HG03521 (cell line): Measurements from ENCODE around the gene ERCC5.
A peak's percentile ranks its signal among the peaks of the same experiment; 100 is the strongest.

Experiments
- ATAC-seq: cut with Tn5 transposase; IDR thresholded peaks from one replicate; pipeline ENCODE4 v1.9.1; 2021; ENCODE audit warnings: mild to moderate bottlenecking, moderate library complexity; ENCODE audit not compliant: unreplicated experiment

ERCC5 gene

GRCh38 chr13:102845630-102846260, at the start of gene ERCC5:
Gene ERCC5 (plus strand): TSS chr13:102846032. CDS start chr13:102846267, 235 bp downstream.
- ATAC-seq, result peak; percentile 81

- peak; percentile 81 for ATAC-seq
Observed at GRCh38 chr13:102798581-102799425, 47.0 kb upstream of the ERCC5 start, which contains the start of the genes BIVM and POGLUT2. Gene BIVM (plus strand): TSS chr13:102799119. CDS start chr13:102807268, 8,149 bp downstream. Gene POGLUT2 (minus strand): TSS chr13:102798976. CDS start chr13:102798670, 306 bp downstream.

GRCh38 chr13:102799426-102800144, 46.2 kb upstream of the ERCC5 start:
- ATAC-seq, result peak; percentile 2

DNA sequence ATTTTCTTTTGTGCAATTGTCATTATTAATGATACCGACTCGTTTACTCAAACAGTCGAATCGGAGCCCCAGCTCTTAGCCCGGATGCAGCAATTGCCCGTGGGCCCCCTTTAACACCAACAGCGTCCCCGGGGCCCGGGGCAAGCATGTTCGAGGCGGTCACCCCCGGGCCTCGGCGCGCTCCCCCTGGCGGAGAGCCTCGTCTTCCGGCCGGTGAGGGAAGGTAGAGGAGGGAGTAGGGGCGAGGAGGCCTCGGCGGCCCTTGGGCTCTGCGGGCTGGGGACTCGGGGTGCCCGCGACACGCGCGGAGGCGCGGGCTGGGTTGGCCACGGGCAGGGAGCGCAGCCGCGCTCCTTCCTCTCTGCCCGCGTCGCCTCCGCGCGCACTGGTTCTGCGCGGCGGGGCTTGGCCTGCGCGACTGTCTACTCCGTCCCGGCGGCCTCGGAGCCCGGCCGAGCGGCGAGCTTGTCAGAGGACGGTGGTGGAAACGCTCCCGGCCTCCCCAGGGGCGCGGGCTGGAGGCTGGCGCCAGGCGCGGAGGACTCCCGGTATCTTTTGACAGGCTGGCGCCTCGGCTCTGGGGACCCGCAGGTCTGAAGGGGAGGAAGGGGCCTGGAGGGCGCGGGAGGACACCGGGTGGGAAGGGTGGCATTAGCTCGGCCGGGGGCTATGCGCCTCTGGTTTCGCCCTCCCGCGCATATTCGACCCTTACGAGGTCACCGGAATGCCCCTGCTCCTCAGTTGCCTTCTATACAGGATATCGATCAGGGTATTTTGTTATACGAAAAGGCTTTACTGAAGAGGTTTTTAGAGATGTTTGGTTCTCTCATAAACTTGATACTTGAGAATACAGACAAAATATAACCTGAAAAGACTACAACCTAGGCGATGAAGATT, 45.4 kb upstream of the ERCC5 start:
- peak; percentile 72 for ATAC-seq

DNA sequence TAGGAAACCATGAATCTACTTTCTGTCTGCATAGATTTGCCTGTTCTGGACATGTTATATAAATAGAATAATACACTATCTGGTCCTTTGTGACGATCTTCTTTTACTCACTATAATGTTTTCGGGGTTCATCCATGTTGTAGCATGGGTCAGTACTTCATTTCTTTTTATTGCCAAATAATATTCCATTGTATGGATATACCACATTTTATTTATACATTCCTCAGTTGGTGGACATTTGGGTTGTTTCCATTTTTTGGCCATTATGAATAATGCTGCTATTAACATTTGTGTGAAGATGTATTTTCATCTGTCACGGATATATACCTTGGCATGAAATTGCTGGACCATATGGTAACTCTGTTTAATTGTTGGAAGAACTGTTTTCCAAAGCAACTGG, 40.2 kb upstream of the ERCC5 start:
- no peak for ATAC-seq

GRCh38 chr13:102807699-102808098, 38.1 kb upstream of the ERCC5 start:
- ATAC-seq, result no peak

DNA sequence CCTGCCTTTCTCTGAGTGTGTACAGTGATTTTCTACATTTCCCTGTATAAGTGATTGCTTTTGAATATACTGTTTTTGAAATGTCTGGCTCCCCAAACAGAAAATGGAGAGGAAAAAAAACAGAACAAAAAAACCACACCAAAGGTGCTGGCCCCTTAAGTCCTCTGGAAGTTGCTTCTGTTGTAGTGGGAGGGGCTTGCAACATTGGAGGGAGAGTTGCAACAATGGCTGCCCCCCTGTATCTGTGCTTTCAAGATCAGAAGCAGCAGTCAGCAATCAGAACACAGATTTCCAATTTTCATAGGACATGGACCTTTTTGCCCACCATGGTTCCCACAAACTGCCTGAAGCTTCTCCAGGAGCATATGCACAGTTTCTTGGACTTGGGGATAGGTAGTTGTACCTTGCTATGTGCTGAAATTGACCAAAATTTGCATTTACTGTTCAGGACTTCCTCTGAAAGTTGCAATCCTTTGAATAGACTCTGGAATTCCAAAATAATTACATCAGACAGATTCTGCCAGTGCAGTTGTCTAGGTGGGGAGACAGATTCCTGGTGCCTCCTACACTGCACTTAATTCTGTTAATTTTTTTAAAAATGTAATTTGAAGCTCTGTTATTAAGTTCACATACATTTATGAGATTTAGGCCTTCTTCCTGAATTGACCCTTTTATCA, 33.1 kb upstream of the ERCC5 start:
- ATAC-seq, result no peak

GRCh38 chr13:102814025-102814607, 31.7 kb upstream of the ERCC5 start:
- ATAC-seq, result no peak

GRCh38 chr13:102814793-102815192, 31.0 kb upstream of the ERCC5 start:
- ATAC-seq, result no peak

- no peak for ATAC-seq
Observed at GRCh38 chr13:102815788-102816187, 30.0 kb upstream of the ERCC5 start.

DNA sequence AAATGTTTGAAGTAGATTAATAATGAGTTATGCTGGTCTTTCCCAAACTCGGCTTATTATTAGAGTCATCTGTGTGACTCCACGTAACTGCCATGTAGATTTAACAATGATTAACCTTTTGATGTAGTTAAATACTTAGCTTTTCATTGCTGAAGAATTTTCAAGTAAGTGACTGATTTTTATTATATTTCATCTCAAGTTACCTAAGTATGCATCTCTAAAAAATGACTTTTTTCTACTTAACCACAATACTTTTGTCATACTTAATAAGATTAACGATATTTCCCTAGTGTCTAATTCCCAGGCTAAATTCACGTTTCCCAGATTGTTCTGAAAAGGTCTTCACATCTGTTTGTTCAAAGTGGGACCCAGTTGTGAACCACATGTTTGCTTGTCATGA, 29.1 kb upstream of the ERCC5 start:
- no peak for ATAC-seq

- ATAC-seq, result no peak
Observed at GRCh38 chr13:102817241-102817640, 28.6 kb upstream of the ERCC5 start.

GRCh38 chr13:102817907-102818306, 27.9 kb upstream of the ERCC5 start:
- no peak for ATAC-seq

- no peak for ATAC-seq
Observed at GRCh38 chr13:102825400-102825799, 20.4 kb upstream of the ERCC5 start.

- no peak for ATAC-seq
Observed at GRCh38 chr13:102825921-102826706, 19.7 kb upstream of the ERCC5 start.

DNA sequence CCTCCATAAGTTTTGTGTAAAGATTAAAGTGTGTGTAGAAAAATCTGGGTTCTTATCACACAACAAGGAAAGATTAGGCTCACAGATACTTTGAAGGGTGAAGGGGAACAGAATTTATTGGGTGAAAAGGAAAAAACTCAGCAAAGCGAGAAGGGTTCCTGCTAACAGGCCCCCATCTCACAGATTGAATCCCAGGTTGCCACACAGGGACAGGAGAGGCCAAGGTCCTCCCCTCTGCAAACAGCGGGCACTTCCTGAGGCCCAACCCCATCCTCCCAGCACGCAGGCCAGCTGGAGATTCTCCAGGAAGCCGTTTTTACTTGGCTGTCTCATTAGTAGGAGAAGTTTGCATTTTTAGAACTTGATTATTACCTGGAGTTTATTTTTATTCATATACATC, 15.2 kb upstream of the ERCC5 start:
- ATAC-seq, result no peak

- no peak for ATAC-seq
Observed at GRCh38 chr13:102836471-102836870, 9.4 kb upstream of the ERCC5 start.

- ATAC-seq, result no peak
Observed at GRCh38 chr13:102838273-102838672, 7.6 kb upstream of the ERCC5 start.

- ATAC-seq, result no peak
Observed at GRCh38 chr13:102838982-102839381, 6.8 kb upstream of the ERCC5 start.
